NCI-H345 treated with DMSO at 0.1 percent for 48 hours (cell line): ENCODE measurements around the gene PTPRN2.
"Not testable (repeated sequence)": the region's sequence is repeated elsewhere in the genome, so short reads cannot be mapped to it uniquely, and the experiment has no call there.

Experiments
- DNase-seq: peaks from one replicate; lab custom pipeline; 2025; ENCODE audit not compliant: unreplicated experiment; lab: John Stamatoyannopoulos, UW

Gene PTPRN2

GRCh38 chr7:158203948-158204347, 383.7 kb downstream of the PTPRN2 start:
- DNase-seq: not testable (repeated sequence)

GRCh38 chr7:158194365-158194900, 393.2 kb downstream of the PTPRN2 start:
- DNase-seq: no peak

- DNase-seq: no peak
These were observed 394.2 kb downstream of the PTPRN2 start for GRCh38 chr7:158193446-158193845.

GRCh38 chr7:158192956-158193355, 394.7 kb downstream of the PTPRN2 start:
- DNase-seq: no peak

GRCh38 chr7:158192184-158192835, 395.3 kb downstream of the PTPRN2 start:
- DNase-seq: no peak

- DNase-seq: no peak
These were observed 396.0 kb downstream of the PTPRN2 start for GRCh38 chr7:158191671-158192070.

- DNase-seq: no peak
These were observed 396.9 kb downstream of the PTPRN2 start for GRCh38 chr7:158190756-158191155.

- DNase-seq: no peak
These were observed 398.9 kb downstream of the PTPRN2 start for GRCh38 chr7:158188676-158189075.

GRCh38 chr7:158187694-158187994, 400.0 kb downstream of the PTPRN2 start:
- DNase-seq: no peak

- no peak for DNase-seq
These were observed 400.5 kb downstream of the PTPRN2 start for GRCh38 chr7:158186864-158187693.

- DNase-seq: no peak
These were observed 401.2 kb downstream of the PTPRN2 start for GRCh38 chr7:158186406-158186805.

- no peak for DNase-seq
These were observed 402.0 kb downstream of the PTPRN2 start for GRCh38 chr7:158185653-158186052.

- DNase-seq: no peak
These were observed 404.2 kb downstream of the PTPRN2 start for GRCh38 chr7:158183431-158183830.

- DNase-seq: no peak
These were observed 411.0 kb downstream of the PTPRN2 start for GRCh38 chr7:158176561-158177173.

- no peak for DNase-seq
These were observed 411.8 kb downstream of the PTPRN2 start for GRCh38 chr7:158175779-158176178.

GRCh38 chr7:158174947-158175346, 412.7 kb downstream of the PTPRN2 start:
- DNase-seq: no peak

GRCh38 chr7:158167373-158167772, 420.2 kb downstream of the PTPRN2 start:
- DNase-seq: no peak

GRCh38 chr7:158166386-158167340, 421.0 kb downstream of the PTPRN2 start:
- DNase-seq: no peak

- no peak for DNase-seq
These were observed 421.9 kb downstream of the PTPRN2 start for GRCh38 chr7:158165711-158166110.

GRCh38 chr7:158164101-158165095, 423.2 kb downstream of the PTPRN2 start:
- DNase-seq: no peak
